Astrocyte of the spinal cord (primary cell): Measurements from ENCODE around the gene NFE2L3.

Experiments
- DNase-seq: peaks from one replicate; pipeline ENCODE4 v3.0.0; 2011; ENCODE audit warnings: low read depth, low spot score
- H3K4me3 ChIP-seq: 2 replicates; pipeline ENCODE4 v1.5.1; 2011; ENCODE audit warnings: low read depth, mild to moderate bottlenecking, low read length, moderate library complexity
- CTCF ChIP-seq: IDR thresholded peaks from 2 replicates; pipeline ENCODE4 v1.5.1; 2012; ENCODE audit warnings: low read depth, mild to moderate bottlenecking, low read length, inconsistent platforms
- in situ Hi-C: cut with HindIII; loops from 2 replicates; pipeline ENCODE4 v1.10.0; 2017; ENCODE audit warnings: low sequenced_read_pairs

Gene NFE2L3

GRCh38 chr7:26178272-26178960 lies 26.4 kb downstream of the NFE2L3 start:
- in situ Hi-C loops: no loop called here
- H3K4me3 ChIP-seq: no peak overlapping the region

GRCh38 chr7:26179422-26179821 lies 27.4 kb downstream of the NFE2L3 start:
- no peak for TF ChIP-seq CTCF
- H3K4me3 ChIP-seq: no peak overlapping the region
- in situ Hi-C loops: no loop called here
- no peak for DNase-seq

More at GRCh38 chr7:26178272-26178960, 26.4 kb downstream of the NFE2L3 start:
- no peak for DNase-seq
- no peak for TF ChIP-seq CTCF

DNA sequence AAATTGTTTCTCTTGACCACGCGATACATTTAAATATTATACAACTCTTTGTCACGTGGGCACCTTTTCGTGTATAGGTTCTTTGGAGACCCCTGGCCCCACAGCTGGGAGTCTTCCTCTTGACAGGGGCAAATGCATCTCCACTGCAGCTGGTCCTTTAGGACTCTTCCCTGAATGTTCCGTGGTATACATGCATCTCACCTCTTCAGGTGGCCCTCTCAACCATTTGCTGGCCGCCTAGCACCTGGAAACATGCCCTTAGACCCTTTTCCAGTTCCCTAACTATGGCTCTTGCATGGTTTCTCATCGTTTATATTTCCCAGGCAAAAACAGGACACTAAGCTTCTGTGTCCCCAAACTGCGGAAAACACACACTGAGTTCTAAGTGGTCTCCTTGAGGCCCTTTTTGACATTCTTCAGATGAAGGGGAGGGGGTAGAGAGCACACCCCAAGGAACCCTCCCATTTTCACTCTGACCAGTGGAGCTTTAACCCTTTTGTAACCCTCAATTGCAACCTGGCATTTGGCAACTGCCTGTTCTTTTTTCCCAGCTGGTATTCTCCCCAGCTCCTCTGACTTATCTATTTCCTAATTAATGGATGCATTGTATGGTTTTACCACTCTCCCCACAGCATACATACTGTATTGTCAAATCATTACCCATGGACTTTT lies 28.0 kb downstream of the NFE2L3 start:
- no peak for TF ChIP-seq CTCF
- DNase-seq: no peak
- in situ Hi-C loops: no loop called here
- H3K4me3 ChIP-seq: no peak overlapping the region

- no peak for TF ChIP-seq CTCF
- DNase-seq: no peak
- in situ Hi-C loops: no loop called here
Measured at GRCh38 chr7:26180792-26181198, 28.8 kb downstream of the NFE2L3 start.

DNA sequence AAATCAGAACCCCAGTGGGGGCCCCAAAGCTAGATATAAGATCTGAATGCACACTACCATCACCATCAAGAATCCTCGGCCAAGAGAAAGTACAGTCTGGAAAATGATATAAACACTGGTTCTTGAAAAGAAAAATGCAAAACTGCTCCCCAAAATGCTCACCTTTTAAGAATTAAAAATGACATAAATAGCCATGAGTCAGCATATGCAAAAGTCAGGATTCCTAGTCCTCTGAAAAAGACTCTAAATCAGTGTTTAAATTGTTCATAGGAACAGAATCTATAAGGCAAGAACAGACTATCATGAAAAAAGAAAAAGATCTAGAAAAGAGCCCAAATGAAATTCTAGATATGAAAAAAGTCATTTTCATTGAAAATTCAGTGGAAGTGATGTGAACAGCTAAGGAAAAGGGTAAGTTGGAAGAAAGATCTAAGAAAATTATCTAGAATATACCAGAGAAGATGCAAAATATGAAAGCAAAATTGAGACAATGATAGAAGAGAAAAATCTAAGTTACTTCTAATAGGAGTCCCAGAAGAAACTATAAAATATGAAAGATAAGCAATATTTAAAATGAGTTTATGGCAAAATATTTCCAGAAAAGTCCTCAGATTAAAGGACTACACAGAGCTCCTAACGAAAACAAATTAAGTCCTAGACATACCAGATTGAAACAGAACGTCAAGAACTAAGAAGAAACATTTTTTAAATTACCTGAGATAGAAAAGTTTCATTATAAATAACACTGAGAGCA lies 29.7 kb downstream of the NFE2L3 start:
- no peak overlapping the region for H3K4me3 ChIP-seq
- no peak for TF ChIP-seq CTCF
- in situ Hi-C loops: no loop called here
- DNase-seq: no peak

More at GRCh38 chr7:26180792-26181198, 28.8 kb downstream of the NFE2L3 start:
- no peak overlapping the region for H3K4me3 ChIP-seq

DNA sequence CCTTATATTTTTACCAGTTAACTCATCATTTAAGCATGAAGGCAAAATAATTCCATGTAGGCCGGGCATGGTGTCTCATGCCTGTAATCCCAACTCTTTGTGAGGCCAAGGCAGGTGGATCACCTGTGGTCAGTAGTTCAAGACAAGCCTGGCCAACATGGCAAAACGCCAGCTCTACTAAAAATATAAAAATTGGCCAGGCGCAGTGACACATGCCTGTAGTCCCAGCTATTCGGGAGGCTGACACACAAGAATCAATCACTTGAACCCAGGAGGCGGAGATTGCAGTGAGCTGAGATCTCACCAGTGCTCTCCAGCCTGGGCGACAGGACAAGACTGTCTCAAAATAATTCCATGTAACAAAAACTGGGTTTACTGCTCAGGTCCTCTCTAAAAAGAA lies 30.3 kb downstream of the NFE2L3 start:
- in situ Hi-C loops: no loop called here
- no peak for DNase-seq
- H3K4me3 ChIP-seq: no peak overlapping the region
- TF ChIP-seq CTCF: no peak
